MV-4-11 (cell line): Measurements from ENCODE around the gene PDE8A.

Experiments used
- DNase-seq: peaks from one replicate; lab custom pipeline; 2025; lab: John Stamatoyannopoulos, UW

The PDE8A gene

GRCh38 chr15:85031944-85032558, 50.4 kb downstream of the PDE8A start:
- no peak for DNase-seq

DNA sequence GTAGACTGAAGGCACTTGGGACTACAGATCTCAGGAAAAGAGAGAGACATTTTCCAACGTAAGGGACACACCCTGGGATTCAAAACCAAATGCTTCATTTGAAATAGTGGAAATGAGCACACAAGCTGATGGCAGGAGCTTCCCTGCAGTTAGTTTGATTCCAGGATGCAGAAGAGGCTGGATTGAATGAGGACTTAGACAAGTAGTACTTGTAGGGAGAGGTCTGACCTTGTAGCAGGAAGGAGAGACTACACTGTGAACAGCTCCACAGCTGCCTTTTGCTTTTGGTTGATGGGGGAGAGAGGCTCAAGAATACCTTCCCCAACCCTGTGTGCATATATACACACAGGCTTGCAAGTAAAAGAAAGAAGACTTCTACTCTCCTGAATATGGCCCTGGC, 51.5 kb downstream of the PDE8A start:
- DNase-seq = no peak

GRCh38 chr15:85034276-85034675, 52.6 kb downstream of the PDE8A start:
- no peak for DNase-seq

GRCh38 chr15:85035980-85036379, 54.3 kb downstream of the PDE8A start:
- DNase-seq = no peak

DNA sequence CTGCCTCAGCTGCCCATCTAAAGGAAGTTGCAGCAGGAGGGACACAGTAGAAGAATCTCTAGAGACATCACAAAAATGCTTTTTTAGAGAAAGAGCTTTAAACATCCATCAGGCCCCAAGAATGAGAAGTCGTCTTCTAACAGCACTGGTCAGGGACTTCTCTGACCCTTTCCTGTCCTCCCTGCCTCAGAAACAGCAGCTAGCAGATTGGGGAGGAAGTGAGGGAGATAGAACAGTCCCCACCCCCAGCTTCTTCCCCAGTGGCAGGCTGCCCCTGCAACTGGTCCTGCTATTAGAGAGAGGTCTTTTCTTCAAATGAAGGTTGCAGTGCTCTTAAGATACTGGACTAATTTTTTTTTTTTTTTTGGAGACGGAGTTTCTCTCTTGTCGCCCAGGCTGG, 55.1 kb downstream of the PDE8A start:
- no peak for DNase-seq

DNA sequence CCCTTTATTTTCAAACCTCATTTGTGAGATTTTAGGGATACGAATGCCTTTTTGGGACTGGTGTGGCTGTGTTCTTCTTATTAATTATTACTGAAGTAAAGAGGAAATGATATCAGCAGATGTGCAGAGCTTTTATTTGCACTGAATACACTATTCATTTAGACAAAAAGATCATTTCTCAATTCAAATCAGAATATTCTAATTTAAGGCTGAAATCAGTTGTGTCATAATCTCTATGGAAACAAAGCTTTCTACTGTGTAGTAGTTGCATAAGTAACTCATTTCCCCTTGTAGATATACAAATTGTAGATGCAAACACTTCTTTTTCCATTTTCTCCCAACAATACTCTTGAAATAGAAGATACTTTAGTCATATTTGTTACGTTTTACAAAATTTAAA, 56.0 kb downstream of the PDE8A start:
- DNase-seq = peak; percentile 31

GRCh38 chr15:85041230-85041629, 59.6 kb downstream of the PDE8A start:
- DNase-seq = no peak

DNA sequence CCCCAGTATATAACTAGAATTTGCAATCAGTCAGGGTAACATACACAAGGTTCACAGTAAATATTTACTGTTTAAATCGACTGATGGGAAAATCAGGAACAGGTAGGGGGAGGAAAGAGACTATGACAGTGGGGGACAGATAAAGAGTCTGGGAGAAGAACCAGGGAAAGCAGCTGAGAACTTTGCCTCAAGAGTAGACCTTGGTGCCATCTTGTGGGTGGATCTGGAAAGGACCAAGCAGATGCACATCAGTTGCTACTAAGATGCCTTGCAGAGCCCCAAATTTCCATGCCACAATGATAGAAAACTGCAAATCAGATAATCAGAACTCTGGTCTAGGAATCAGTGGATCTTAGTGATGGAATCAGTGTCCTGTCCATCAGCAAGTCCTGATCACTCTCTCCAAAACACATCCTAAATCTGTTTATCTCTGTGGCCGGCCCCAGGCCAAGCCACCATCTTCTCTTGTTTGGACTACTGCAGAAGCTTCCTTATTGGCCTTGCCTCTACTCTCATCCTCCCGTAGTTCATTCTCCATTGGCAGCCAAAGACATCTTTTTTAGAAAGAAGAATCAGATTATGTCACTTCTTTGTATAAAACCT, 62.7 kb downstream of the PDE8A start:
- peak; percentile 25 for DNase-seq

DNA sequence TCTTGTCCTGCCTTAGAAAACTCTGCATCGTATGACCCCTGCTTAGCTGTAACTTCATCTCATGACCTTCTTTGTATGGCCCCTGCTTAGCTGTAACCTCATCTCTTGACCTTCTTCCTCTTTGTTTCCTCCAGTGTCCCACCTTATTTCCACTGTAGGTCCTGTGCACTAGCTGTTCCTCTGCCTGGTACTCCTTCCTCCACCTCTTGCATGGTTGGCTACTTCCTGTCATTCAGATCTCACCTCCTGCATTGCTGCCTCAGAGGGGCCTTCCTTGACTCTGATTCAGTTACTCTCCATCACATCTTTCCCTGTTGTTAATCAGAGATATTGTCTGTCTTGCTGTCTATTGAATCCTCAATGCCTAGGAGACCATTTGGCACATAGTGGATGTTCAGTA, 63.2 kb downstream of the PDE8A start:
- DNase-seq = no peak

GRCh38 chr15:85045615-85046014, 64.0 kb downstream of the PDE8A start:
- DNase-seq = no peak

- DNase-seq = no peak
These were observed 65.8 kb downstream of the PDE8A start for GRCh38 chr15:85047271-85047948.

DNA sequence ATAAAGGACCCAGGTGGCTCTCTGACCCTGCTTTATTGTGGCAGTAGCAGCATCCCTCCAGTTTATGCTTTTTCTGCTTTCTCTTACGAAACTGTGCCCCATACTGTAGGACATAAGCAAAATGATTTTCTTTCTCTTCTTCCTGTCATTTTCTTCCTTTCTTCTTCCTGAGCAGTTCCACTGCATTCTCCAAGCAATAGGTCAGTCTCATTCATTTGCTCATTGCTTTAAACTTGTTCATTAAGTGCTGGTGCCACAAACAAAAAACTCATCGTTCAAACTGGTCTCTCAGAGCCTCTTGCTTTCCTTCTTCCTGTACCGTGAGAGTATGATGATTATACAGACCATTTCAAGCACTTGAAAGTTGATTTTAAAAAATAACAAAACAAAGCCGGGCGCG, 66.8 kb downstream of the PDE8A start:
- no peak for DNase-seq

DNA sequence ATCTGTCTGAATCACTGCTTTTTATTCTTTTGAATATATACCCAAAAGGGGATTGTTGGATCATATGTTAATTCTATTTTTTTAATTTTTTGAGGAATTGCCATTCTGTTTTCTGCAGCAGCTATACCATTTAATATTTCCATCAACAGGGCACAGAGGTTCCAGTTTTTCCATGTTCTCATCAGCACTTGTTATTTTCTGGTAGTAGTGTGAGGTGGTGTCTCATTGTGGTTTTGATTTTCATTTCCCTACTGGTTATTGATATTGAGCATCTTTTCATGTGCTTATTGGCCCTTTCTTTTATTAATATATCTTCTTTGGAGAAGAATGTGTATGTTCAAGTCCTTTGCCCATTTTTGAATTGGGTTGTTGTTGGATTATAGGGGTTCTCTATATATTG, 68.1 kb downstream of the PDE8A start:
- no peak for DNase-seq

GRCh38 chr15:85059734-85060133, 78.1 kb downstream of the PDE8A start:
- DNase-seq = no peak

DNA sequence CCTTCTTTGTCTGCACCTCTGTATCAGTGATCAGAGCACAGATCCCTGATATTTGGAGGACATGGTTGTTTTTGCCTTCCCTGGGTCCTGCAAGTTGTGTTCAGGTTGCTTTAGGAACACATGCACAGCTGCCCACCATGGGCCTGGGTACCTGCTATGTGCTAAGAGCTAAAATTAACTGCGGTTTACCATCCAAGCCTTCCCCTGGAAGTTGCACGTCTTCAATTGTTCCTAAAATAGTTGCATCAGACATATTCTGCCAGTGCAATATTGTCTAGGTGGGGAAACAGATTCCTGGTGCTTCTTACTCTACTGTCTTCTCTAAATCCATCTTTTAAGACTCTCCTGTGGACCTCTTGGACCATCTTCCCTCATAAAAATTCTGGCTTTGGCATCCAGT, 80.9 kb downstream of the PDE8A start:
- DNase-seq = no peak

GRCh38 chr15:85063088-85063487, 81.4 kb downstream of the PDE8A start:
- no peak for DNase-seq

GRCh38 chr15:85063522-85064079, 81.9 kb downstream of the PDE8A start:
- no peak for DNase-seq

GRCh38 chr15:85064710-85065109, 83.1 kb downstream of the PDE8A start:
- no peak for DNase-seq

GRCh38 chr15:85071061-85071460, 89.4 kb downstream of the PDE8A start:
- no peak for DNase-seq

GRCh38 chr15:85071504-85071903, 89.8 kb downstream of the PDE8A start:
- no peak for DNase-seq

DNA sequence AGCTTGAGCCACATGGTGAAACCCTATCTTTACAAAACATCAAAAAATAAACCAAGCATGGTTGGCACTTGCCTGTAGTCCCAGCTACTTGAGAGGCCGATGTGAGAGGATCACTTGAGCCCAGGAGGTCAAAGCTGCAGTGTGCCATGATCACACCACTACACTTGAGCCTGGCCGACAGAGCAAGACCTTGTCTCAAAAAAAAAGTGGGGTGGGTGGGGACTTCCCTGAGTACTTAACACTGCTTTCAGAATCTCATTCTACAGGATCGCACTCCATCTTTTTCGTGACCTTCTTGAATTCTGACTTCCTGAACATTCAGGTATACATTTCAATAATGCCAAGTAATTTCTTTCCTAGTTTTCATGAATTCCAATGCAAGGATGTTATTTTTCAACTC, 91.3 kb downstream of the PDE8A start:
- DNase-seq = no peak

- DNase-seq = no peak
These were observed 92.0 kb downstream of the PDE8A start for GRCh38 chr15:85073556-85074194.

GRCh38 chr15:85086855-85087254, 105.2 kb downstream of the PDE8A start:
- DNase-seq = no peak
